Measurements from ENCODE around the gene C3orf62.

DNA sequence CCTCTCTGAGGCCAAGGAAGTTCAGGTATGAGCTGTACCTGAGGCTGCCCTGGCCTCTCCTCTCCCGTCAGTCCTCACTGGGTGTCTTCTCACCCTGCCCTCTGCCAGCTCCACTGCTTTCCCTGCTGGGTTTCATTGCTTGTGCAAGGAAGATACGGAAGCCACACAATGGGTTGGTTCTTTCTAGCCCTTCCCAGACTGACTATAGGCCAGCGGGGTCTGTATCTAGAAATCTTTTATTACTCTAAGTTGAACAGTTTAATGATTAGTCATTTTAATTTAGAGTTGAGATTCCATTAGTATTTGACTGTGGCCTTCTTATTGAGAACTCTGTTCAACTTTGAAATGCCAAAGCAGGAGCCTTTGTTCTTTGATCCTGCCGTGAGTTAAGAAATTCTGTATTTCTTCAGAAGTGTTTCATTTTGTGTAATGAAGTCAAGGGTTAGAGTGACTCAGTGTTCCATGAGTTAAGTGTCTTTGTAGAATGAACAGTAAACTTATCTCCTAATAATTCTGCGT, 16.2 kb downstream of the C3orf62 start:
- TF ChIP-seq, protein P1, sequence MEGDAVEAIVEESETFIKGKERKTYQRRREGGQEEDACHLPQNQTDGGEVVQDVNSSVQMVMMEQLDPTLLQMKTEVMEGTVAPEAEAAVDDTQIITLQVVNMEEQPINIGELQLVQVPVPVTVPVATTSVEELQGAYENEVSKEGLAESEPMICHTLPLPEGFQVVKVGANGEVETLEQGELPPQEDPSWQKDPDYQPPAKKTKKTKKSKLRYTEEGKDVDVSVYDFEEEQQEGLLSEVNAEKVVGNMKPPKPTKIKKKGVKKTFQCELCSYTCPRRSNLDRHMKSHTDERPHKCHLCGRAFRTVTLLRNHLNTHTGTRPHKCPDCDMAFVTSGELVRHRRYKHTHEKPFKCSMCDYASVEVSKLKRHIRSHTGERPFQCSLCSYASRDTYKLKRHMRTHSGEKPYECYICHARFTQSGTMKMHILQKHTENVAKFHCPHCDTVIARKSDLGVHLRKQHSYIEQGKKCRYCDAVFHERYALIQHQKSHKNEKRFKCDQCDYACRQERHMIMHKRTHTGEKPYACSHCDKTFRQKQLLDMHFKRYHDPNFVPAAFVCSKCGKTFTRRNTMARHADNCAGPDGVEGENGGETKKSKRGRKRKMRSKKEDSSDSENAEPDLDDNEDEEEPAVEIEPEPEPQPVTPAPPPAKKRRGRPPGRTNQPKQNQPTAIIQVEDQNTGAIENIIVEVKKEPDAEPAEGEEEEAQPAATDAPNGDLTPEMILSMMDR (IDR thresholded peaks at IDR 0.05; ENCODE audit: low read depth, low read length, poor library complexity, severe bottlenecking), result no peak
- no peak for TF ChIP-seq EZH2phosphoT487 (IDR thresholded peaks at IDR 0.05; ENCODE audit: borderline replicate concordance, low read length)

Measured in DOHH2 (cell line).